Measurements from ENCODE around the gene NPHS1. TPM values are rescaled to one million over a fixed set of nuclear protein-coding genes. Genes with fewer than 3 reads are reported as not detected.
A peak's percentile ranks its signal among the peaks of the same experiment; 100 is the strongest.

NPHS1 gene
- total RNA-seq, 3 donors from 2014 or later (not counting 1 experiment from before 2014, with no cell fraction given), result 0.93 TPM; not detected in 2

DNA sequence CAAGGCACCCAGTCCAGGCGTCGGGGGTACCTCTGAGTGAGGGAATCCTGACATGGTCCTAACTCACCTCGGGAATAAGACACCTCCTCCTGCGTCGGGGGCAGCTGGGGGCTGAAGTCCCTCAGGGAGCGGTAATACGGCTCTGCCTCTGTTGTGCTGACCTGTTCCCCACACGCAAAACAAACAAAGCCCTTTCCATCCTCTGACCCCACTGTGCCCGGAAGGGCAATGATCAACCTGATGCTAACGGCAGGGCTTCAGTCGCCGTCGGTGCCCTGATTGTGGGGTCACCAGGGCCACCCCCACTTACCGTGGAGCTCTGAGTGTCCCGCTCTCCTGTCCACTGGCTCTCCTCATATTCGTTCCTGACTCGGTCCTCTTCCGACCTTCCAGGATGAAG lies 21.3 kb downstream of the NPHS1 start:
- 75% methylated on average over 14 of the region's 18 CpGs for WGBS (ENCODE audit: insufficient coverage)
- H3K4me1 Mint-ChIP-seq, result no peaks in the 10 kb centered on the region
- peaks cover 7 to 9% of the 10 kb centered on the region in 2 donors for H3K27me3 Mint-ChIP-seq (ENCODE audit: low read depth in 2 of 2)
- Histone ChIP-seq H3K9me3 (ENCODE audit: control insufficient read depth, insufficient read depth, low read length) (no peaks in the 10 kb centered on the region), H3K27me3 (ENCODE audit: control insufficient read depth, insufficient read depth, low read length) (no peaks in the 10 kb centered on the region), H3K36me3 (ENCODE audit: control insufficient read depth, insufficient read depth, low read length) (no peaks in the 10 kb centered on the region), H3K4me1 (ENCODE audit: control insufficient read depth, insufficient read depth, low read length) (no peaks in the 10 kb centered on the region), H3K27ac (ENCODE audit: low read length) (no peak overlapping the region), H3K4me3 (ENCODE audit: low read length) (no peak overlapping the region)
- no peaks in the 10 kb centered on the region for H3K36me3 Mint-ChIP-seq
- no peak overlapping the region for H3K4me3 Mint-ChIP-seq
- ATAC-seq (no peak), DNase-seq (no peak)
- H3K9me3 Mint-ChIP-seq, result no peaks in the 10 kb centered on the region
- TF ChIP-seq, protein P1, sequence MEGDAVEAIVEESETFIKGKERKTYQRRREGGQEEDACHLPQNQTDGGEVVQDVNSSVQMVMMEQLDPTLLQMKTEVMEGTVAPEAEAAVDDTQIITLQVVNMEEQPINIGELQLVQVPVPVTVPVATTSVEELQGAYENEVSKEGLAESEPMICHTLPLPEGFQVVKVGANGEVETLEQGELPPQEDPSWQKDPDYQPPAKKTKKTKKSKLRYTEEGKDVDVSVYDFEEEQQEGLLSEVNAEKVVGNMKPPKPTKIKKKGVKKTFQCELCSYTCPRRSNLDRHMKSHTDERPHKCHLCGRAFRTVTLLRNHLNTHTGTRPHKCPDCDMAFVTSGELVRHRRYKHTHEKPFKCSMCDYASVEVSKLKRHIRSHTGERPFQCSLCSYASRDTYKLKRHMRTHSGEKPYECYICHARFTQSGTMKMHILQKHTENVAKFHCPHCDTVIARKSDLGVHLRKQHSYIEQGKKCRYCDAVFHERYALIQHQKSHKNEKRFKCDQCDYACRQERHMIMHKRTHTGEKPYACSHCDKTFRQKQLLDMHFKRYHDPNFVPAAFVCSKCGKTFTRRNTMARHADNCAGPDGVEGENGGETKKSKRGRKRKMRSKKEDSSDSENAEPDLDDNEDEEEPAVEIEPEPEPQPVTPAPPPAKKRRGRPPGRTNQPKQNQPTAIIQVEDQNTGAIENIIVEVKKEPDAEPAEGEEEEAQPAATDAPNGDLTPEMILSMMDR (IDR thresholded peaks at IDR 0.05), result no peak
- H3K27ac Mint-ChIP-seq, result no peak overlapping the region
- intact Hi-C loops (cut with micrococcal nuclease), result no loop called here

DNA sequence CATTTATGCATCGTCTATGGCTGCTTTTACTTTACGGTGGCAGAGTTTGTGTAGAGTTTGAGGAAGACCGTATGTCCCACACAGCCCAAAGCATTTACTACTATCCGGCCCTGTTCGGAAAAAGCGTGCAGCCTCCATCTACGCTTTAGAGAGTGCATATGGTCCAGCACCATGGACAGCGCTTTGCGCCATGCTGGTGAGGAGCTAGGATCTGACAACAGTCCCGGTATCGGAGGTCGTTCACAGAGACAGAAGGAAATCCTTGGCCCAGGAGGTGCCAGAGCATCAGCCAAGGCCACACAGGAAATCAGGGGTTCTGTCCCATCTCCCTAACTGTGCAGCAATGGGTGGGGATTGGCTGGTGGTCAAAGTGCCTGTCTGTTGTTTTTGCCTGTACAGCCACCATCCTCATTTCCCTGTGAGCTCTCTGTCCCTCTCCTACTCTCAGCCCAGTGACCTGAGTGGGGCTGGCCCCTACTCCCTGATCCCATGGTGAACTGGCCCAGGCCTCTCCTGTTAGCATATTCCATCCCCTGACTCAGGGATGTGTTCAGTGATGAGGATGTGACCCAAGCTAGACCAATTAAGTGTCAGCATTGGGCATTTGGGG lies 23.5 kb downstream of the NPHS1 start:
- no peaks in the 10 kb centered on the region for H3K9me3 ChIP-seq (ENCODE audit: control insufficient read depth, insufficient read depth, low read length)
- no peaks in the 10 kb centered on the region for H3K4me1 ChIP-seq (ENCODE audit: control insufficient read depth, insufficient read depth, low read length)
- no peak overlapping the region for H3K27ac Mint-ChIP-seq
- H3K36me3 Mint-ChIP-seq, result no peaks in the 10 kb centered on the region
- TF ChIP-seq, protein P1 (IDR thresholded peaks at IDR 0.05), result no peak
- ATAC-seq (peak; percentile 64 to 70 (median 68)), DNase-seq (peak; percentile 45 to 75)
- H3K27me3 Mint-ChIP-seq (ENCODE audit: low read depth in 2 of 2), result peaks cover 0 to 4% of the 10 kb centered on the region in 2 donors
- no peak overlapping the region for H3K4me3 Mint-ChIP-seq
- WGBS (ENCODE audit: insufficient coverage), result 26% methylated on average over 12 of the region's 12 CpGs
- H3K27me3 ChIP-seq (ENCODE audit: control insufficient read depth, insufficient read depth, low read length), result no peaks in the 10 kb centered on the region
- no peaks in the 10 kb centered on the region for H3K4me1 Mint-ChIP-seq
- no peak overlapping the region for H3K4me3 ChIP-seq (ENCODE audit: low read length)
- no peaks in the 10 kb centered on the region for H3K36me3 ChIP-seq (ENCODE audit: control insufficient read depth, insufficient read depth, low read length)
- H3K9me3 Mint-ChIP-seq, result no peaks in the 10 kb centered on the region
- intact Hi-C loops (cut with micrococcal nuclease), result no loop called here
- no peak overlapping the region for H3K27ac ChIP-seq (ENCODE audit: low read length)

DNA sequence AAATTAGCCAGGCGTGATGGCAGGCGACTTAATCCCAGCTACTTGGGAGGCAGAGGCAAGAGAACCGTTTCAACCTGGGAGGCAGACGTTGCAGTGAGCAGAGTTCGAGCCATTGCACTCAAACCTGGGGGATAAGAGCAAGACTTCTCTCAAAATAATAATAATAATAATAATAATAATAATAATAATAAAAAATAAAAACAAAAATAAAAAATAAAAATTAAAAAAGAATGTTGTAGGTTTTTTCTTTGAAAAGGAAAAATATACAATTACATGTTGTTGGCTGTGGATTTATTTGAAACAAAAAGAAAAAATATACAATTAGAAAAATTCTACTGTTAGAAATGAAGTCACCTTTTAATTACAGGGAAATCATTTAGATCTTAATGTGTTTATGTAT lies 28.2 kb downstream of the NPHS1 start:
- no peaks in the 10 kb centered on the region for H3K27me3 ChIP-seq (ENCODE audit: control insufficient read depth, insufficient read depth, low read length)
- no peak overlapping the region for H3K4me3 ChIP-seq (ENCODE audit: low read length)
- DNase-seq (no peak), ATAC-seq (no peak)
- H3K27ac ChIP-seq (ENCODE audit: low read length), result no peak overlapping the region
- Mint-ChIP-seq H3K36me3 (no peaks in the 10 kb centered on the region), H3K27me3 (ENCODE audit: low read depth in 2 of 2) (peaks cover 0 to 2% of the 10 kb centered on the region in 2 donors), H3K4me3 (no peak overlapping the region), H3K9me3 (no peaks in the 10 kb centered on the region), H3K4me1 (no peaks in the 10 kb centered on the region), H3K27ac (no peak overlapping the region)
- no peaks in the 10 kb centered on the region for H3K9me3 ChIP-seq (ENCODE audit: control insufficient read depth, insufficient read depth, low read length)
- TF ChIP-seq, protein P1 (IDR thresholded peaks at IDR 0.05), result no peak
- H3K36me3 ChIP-seq (ENCODE audit: control insufficient read depth, insufficient read depth, low read length), result no peaks in the 10 kb centered on the region
- 86% methylated on average over 1 of the region's 5 CpGs for WGBS (ENCODE audit: insufficient coverage)
- intact Hi-C loops (cut with micrococcal nuclease), result no loop called here
- no peaks in the 10 kb centered on the region for H3K4me1 ChIP-seq (ENCODE audit: control insufficient read depth, insufficient read depth, low read length)

DNA sequence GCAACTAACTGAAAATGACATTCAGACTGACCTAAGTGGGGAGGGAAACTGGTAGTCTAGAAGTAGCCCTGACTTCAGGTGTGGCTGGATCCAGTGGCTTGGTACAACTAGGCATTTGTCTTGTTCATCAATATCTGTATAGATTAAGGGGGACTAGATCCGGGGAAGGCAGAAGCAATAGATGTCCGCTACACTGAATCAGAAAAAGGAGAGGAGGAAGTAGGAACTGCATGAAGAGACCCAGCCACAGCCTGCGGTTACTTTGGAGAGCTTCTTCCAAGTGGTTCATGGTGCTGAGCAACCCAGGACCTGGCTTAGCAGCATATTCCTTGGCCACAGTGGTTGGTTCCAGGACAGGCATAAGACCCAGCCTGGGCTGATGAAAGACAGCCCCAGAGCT lies 29.7 kb downstream of the NPHS1 start:
- H3K4me1 ChIP-seq (ENCODE audit: control insufficient read depth, insufficient read depth, low read length), result no peaks in the 10 kb centered on the region
- Mint-ChIP-seq H3K9me3 (no peaks in the 10 kb centered on the region), H3K27me3 (ENCODE audit: low read depth in 2 of 2) (peaks cover 0 to 6% of the 10 kb centered on the region in 2 donors), H3K36me3 (no peaks in the 10 kb centered on the region), H3K4me3 (no peak overlapping the region), H3K27ac (no peak overlapping the region), H3K4me1 (no peaks in the 10 kb centered on the region)
- H3K27me3 ChIP-seq (ENCODE audit: control insufficient read depth, insufficient read depth, low read length), result no peaks in the 10 kb centered on the region
- no peaks in the 10 kb centered on the region for H3K36me3 ChIP-seq (ENCODE audit: control insufficient read depth, insufficient read depth, low read length)
- no peaks in the 10 kb centered on the region for H3K9me3 ChIP-seq (ENCODE audit: control insufficient read depth, insufficient read depth, low read length)
- DNase-seq, result no peak
- 48% methylated on average over 3 of the region's 3 CpGs for WGBS (ENCODE audit: insufficient coverage)
- no peak for ATAC-seq
- no peak overlapping the region for H3K4me3 ChIP-seq (ENCODE audit: low read length)
- H3K27ac ChIP-seq (ENCODE audit: low read length), result no peak overlapping the region
- intact Hi-C loops (cut with micrococcal nuclease), result no loop called here
- TF ChIP-seq, protein P1 (IDR thresholded peaks at IDR 0.05), result no peak
